ENCODE data around the gene TRIP12.
A peak's percentile ranks its signal among the peaks of the same experiment; 100 is the strongest.

The TRIP12 gene

GRCh38 chr2:229861431-229861830 is 60.4 kb downstream of the TRIP12 start:
- CTCF ChIA-PET, result interaction anchor here (1.3 to 1.8 kb wide), 2 partner anchors 9 to 81 kb away, joined by 4 to 5 read pairs; no protein-coding TSS in a partner anchor
- TF ChIP-seq CTCF (IDR thresholded peaks at IDR 0.05; ENCODE audit: insufficient read depth, low read length, missing control alignments), result no peak
- no peak overlapping the region for H3K4me3 ChIP-seq (ENCODE audit: low read depth, low read length)
- POLR2A ChIA-PET, result no interaction called here
- no peak for DNase-seq (ENCODE audit: low read depth, low spot score)

GRCh38 chr2:229860334-229860733 is 61.5 kb downstream of the TRIP12 start:
- no peak overlapping the region for H3K4me3 ChIP-seq (ENCODE audit: low read depth, low read length)
- no peak for DNase-seq (ENCODE audit: low read depth, low spot score)
- CTCF ChIA-PET, result no interaction called here
- POLR2A ChIA-PET, result no interaction called here
- TF ChIP-seq CTCF (IDR thresholded peaks at IDR 0.05; ENCODE audit: insufficient read depth, low read length, missing control alignments), result no peak

GRCh38 chr2:229858351-229858750 is 63.5 kb downstream of the TRIP12 start:
- H3K4me3 ChIP-seq (ENCODE audit: low read depth, low read length), result no peak overlapping the region
- no peak for DNase-seq (ENCODE audit: low read depth, low spot score)
- no peak for TF ChIP-seq CTCF (IDR thresholded peaks at IDR 0.05; ENCODE audit: insufficient read depth, low read length, missing control alignments)
- ChIA-PET CTCF (no interaction called here), POLR2A (no interaction called here)

- POLR2A ChIA-PET, result no interaction called here
- H3K4me3 ChIP-seq (ENCODE audit: low read depth, low read length), result no peak overlapping the region
These were observed 64.2 kb downstream of the TRIP12 start for GRCh38 chr2:229857634-229858033.

GRCh38 chr2:229856413-229856812 is 65.4 kb downstream of the TRIP12 start:
- ChIA-PET POLR2A (no interaction called here), CTCF (interaction anchor here (1.0 to 2.3 kb wide), 3 partner anchors 55 to 75 kb away, joined by 3 to 8 read pairs (median 3); no protein-coding TSS in a partner anchor)
- no peak for TF ChIP-seq CTCF (IDR thresholded peaks at IDR 0.05; ENCODE audit: insufficient read depth, low read length, missing control alignments)
- no peak overlapping the region for H3K4me3 ChIP-seq (ENCODE audit: low read depth, low read length)
- DNase-seq (ENCODE audit: low read depth, low spot score), result no peak

More at GRCh38 chr2:229857634-229858033, 64.2 kb downstream of the TRIP12 start:
- TF ChIP-seq CTCF (IDR thresholded peaks at IDR 0.05; ENCODE audit: insufficient read depth, low read length, missing control alignments), result no peak
- DNase-seq (ENCODE audit: low read depth, low spot score), result peak; percentile 24
- CTCF ChIA-PET, result interaction anchor here (1.2 to 2.3 kb wide), 2 partner anchors 57 to 76 kb away, joined by 3 to 8 read pairs; no protein-coding TSS in a partner anchor

- no peak for TF ChIP-seq CTCF (IDR thresholded peaks at IDR 0.05; ENCODE audit: insufficient read depth, low read length, missing control alignments)
- no peak overlapping the region for H3K4me3 ChIP-seq (ENCODE audit: low read depth, low read length)
- ChIA-PET POLR2A (no interaction called here), CTCF (interaction anchor here (1.0 kb wide), 1 partner anchor 54 kb away, joined by 3 read pairs; no protein-coding TSS in a partner anchor)
- no peak for DNase-seq (ENCODE audit: low read depth, low spot score)
These were observed 66.7 kb downstream of the TRIP12 start for GRCh38 chr2:229855116-229855515.

All from AG04449 (cell line).